Epithelial cell of proximal tubule (primary cell): ENCODE data around the gene CTNNBIP1. TPM values are rescaled to one million over a fixed set of nuclear protein-coding genes. Genes with fewer than 3 reads are reported as not detected.

Experiments used
- DNase-seq: peaks from one replicate; pipeline ENCODE4 v3.0.0-alpha.2; 2011; ENCODE audit warnings: low read depth
- H3K4me3 ChIP-seq: 2 replicates; pipeline ENCODE4 v1.5.1; 2011; ENCODE audit warnings: low read depth, mild to moderate bottlenecking, low read length
- total RNA-seq: library from RNA; depleted of rRNA; stranded (reverse); fragments of >200 nt; gene quantifications from 2 replicates; pipeline ENCODE4 v1.2.3, GENCODE V29; 2015
- TF ChIP-seq, protein P1 (sequence below): conservative IDR thresholded peaks from 2 replicates; pipeline ENCODE4 v1.5.1; 2012; ENCODE audit warnings: low read depth, mild to moderate bottlenecking, low read length

Gene CTNNBIP1
- total RNA-seq, 1 donor from 2014 or later, result 26.8 TPM

DNA sequence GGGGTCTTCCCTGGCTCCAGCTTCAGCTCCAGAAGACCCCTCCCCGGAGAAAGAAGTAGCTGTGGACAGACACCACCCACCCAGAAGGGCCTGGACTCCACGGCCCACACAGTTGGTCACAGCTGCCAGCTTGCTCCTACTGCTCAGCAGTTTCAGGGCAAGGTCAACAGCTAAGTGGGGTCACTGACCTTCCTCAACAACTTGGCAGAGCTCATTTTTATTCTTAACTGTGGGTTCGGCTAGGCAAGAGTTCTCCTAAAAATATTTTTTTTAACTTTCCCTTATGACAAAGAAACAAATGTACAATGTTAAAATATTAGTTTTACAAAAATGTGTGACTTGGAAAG lies 41.9 kb downstream of the CTNNBIP1 start:
- H3K4me3 ChIP-seq, result no peak overlapping the region
- no peak for DNase-seq
- TF ChIP-seq, protein P1, sequence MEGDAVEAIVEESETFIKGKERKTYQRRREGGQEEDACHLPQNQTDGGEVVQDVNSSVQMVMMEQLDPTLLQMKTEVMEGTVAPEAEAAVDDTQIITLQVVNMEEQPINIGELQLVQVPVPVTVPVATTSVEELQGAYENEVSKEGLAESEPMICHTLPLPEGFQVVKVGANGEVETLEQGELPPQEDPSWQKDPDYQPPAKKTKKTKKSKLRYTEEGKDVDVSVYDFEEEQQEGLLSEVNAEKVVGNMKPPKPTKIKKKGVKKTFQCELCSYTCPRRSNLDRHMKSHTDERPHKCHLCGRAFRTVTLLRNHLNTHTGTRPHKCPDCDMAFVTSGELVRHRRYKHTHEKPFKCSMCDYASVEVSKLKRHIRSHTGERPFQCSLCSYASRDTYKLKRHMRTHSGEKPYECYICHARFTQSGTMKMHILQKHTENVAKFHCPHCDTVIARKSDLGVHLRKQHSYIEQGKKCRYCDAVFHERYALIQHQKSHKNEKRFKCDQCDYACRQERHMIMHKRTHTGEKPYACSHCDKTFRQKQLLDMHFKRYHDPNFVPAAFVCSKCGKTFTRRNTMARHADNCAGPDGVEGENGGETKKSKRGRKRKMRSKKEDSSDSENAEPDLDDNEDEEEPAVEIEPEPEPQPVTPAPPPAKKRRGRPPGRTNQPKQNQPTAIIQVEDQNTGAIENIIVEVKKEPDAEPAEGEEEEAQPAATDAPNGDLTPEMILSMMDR, result no peak

DNA sequence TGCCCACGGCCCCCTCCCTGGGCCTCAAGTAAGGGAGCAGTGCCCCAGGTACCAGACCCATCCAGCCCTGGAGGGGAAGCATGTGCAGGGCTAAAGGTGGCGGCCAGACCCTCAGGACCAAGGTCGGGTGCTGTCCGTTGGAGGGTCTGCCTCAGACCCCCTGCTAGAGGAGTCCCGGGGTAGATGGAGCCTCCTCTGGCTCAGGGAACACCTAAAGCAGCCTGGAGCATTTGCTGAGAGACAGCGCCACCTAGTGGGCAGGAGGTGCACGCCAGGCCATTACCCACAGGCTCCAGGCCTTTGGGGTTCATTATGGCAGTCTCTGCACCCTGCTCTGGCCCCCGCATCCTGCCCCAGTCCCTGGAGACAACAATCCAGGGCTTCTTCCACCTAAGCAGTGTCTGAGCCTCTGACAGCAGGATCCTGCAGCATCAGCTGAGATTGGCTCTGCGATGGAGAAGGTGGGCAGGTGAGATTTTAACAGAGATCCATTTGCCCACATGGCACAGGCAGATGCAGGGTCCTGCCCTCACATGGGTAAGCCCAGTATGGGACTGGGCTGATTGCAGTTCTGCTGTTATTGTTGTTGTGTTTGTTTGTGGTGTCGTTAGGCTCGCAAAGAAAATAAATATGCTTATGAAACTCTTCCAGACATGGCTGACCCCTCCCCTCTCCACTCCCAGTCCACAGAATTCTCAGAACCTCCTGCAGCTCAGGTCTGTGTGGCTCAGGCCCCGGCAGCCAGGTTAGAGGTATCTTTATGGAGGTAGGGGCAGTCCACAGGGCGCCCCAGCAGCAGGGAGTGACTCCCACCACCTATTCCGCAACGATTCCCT lies 42.4 kb downstream of the CTNNBIP1 start:
- H3K4me3 ChIP-seq, result no peak overlapping the region
- no peak for DNase-seq
- TF ChIP-seq, protein P1, result peak; percentile 97

DNA sequence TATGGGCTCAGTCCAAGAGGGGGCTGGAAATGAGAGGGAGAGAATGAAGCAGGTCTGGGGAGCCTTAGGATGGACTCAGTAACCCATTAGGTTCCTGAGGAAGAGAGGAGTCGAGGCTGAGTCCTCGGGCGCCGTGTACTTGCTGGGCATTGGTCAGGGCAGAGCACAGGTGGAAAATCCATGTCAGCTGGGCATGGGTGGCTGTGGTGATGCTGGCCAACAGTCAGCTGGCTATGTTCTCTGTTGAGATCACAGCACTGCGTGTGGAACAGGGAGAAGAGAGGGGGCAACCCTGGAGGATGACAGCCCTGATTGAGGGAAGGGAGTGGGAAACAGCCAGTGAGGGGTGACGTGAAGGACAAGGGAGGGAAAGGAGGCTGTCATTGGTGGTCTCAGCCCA lies 43.2 kb downstream of the CTNNBIP1 start:
- no peak overlapping the region for H3K4me3 ChIP-seq
- TF ChIP-seq, protein P1, result no peak
- no peak for DNase-seq

DNA sequence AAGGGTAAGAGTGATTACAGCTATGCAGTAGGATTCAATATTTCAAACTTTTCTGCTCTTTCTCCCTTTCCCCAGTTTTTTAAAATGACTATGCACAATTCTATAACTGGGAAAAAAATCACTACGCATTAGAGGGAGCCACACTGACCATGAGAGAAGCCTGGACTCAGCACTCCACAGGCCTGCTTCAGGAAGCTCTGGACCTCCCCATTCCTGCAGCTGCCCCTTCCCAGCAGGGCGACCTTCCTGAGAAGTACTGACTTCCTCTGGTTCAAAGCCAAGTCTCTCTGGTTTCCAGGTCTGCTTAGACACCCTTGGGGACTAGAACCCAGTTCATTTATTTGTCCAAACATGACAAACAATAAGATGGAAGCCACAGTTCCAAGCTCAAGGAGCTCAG lies 44.3 kb downstream of the CTNNBIP1 start:
- TF ChIP-seq, protein P1, result no peak
- DNase-seq, result no peak
- no peak overlapping the region for H3K4me3 ChIP-seq

DNA sequence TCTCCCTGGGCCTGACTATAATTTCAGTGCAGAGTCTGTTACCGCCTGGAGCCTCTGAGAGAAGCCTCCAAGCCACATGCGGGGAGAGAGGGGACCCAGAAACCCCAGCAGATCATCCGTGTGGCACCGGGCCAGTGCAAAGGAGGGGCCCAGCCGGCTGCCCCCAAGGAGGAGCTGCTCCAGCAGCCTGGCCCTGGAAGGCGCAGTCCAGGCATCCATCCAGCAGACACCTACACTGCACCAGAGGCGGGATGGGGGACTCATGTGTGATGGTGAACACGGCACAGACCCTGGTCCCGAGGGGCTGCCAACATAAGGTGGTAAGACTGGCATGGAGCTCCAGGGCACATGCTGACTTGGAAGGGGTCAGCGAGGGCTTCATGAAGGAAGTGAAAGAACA lies 46.7 kb downstream of the CTNNBIP1 start:
- TF ChIP-seq, protein P1, result no peak
- H3K4me3 ChIP-seq, result no peak overlapping the region
- no peak for DNase-seq

DNA sequence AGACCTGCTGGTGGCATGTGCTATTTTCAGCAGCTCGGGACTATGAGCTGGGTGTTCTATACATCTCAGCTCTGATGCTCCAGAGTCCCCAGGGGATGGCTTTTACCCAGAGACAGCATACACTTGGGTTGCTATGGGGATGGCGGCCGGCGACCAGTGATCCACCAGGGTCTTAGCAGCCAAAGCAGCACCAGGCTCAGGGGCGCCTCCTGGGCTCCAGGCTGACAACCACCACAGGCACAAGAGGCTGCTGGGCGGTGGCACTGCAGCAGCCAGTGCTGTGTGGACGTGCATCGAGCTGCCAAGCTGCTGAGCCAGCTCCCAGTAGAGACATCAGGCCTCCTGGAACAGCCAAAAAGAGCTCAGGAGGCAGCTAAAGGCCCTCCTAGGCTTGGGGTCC lies 48.7 kb downstream of the CTNNBIP1 start:
- TF ChIP-seq, protein P1, result no peak
- no peak for DNase-seq
- H3K4me3 ChIP-seq, result no peak overlapping the region

DNA sequence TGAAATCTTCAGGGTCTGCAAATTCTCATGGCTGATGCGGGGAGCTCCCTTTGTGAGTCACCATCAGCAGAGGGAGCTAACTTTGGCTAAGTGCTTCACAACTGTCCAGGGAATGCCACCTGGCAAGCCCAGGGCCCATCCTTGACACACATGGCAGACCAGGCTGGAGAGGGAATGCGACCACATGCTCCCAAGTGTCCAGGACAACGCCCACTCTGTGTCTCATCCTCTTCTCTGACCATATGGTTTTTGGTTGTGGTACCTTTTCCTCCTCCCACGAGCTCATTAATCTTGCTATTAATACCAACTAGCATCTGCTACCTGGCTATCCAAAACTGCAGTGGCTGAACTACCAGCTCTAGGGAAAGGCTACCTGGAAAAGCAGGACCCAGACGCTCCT lies 49.2 kb downstream of the CTNNBIP1 start:
- no peak for DNase-seq
- TF ChIP-seq, protein P1, result no peak
- H3K4me3 ChIP-seq, result no peak overlapping the region
